Measurements from ENCODE around the gene OR2F1. TPM values are rescaled to one million over a fixed set of nuclear protein-coding genes. Genes with fewer than 3 reads are reported as not detected.

The OR2F1 gene, protein sequence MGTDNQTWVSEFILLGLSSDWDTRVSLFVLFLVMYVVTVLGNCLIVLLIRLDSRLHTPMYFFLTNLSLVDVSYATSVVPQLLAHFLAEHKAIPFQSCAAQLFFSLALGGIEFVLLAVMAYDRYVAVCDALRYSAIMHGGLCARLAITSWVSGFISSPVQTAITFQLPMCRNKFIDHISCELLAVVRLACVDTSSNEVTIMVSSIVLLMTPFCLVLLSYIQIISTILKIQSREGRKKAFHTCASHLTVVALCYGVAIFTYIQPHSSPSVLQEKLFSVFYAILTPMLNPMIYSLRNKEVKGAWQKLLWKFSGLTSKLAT
- not detected in 2 replicates for total RNA-seq (2014; rRNA removed; shearing (Covaris generic))

DNA sequence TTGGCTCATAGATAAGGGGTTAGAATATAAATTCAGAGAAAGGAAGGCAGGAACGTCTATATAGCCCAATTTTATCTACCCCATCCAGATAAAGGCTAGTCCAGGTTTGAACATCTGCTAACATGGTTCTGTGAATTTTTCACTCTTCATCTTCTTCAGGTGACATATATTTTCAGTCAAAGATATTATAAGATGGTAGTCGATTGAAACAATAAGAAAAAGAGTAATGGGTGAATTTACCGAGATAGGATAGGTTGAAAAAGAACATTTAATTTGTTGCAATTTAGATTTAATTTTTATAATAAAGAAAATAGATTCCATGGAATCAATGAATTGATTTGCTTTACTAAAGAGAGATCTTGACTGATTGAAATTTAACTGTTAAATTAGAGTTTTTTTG lies at the start of gene OR2F1:
OR2F1 (plus strand) TSS at position 301 of the 400 bp plus-strand sequence. CDS start 5,127 bp downstream, outside the sequence.
- DNase-seq = no peak
- no peak within 1 kb of the TSS for H3K4me3 ChIP-seq (ENCODE audit: insufficient read depth, low read depth, low read length)
- H3K36me3 ChIP-seq (replicated peaks; ENCODE audit: control insufficient read depth, insufficient read depth, low read length) = no peaks in the 10 kb centered on the region
- H3K27me3 ChIP-seq (ENCODE audit: control insufficient read depth, insufficient read depth, low read length) = no peaks in the 10 kb centered on the region

DNA sequence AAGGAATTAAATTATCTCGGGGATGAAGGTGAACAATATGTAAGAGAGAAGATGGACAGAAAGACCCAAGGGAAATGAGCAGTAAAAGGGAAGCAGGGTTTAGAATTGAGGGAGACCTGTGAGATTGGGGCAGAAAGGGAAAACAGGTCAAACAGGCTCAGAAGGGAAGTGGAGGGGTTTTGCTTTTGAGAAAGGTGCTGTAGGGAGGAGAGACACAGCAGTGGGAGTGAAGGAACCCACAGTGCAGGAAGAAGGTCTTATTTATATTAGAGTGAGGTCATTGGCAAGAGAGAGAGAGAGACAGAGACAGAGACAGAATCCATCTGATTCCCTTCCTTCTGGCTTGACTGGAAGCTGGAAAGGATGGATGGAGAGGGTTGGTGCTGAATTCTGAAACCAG lies 49.1 kb upstream of the OR2F1 start:
- Histone ChIP-seq H3K27me3 (ENCODE audit: control insufficient read depth, insufficient read depth, low read length) (no peaks in the 10 kb centered on the region), H3K4me3 (ENCODE audit: insufficient read depth, low read depth, low read length) (no peak overlapping the region), H3K36me3 (replicated peaks; ENCODE audit: control insufficient read depth, insufficient read depth, low read length) (no peaks in the 10 kb centered on the region)
- DNase-seq = no peak

DNA sequence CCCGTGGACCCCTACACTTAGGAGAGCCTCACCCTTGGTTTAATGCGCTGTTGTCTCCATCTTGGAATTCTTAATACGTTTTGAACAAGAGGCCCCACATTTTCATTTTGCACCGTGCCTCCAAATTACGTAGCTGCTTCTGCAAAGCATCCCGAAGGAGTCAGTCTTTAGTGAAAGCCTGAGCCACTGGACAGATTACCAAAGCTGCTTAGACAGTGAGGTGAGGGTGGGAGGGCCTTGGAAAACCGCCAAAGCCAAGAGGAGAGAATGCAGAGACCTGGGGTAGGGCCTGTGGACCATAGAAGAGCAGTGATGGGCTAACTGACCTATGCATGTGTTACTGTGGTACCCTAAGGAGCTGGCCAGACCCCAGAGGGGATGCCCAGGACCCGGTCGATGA lies 48.5 kb upstream of the OR2F1 start:
- Histone ChIP-seq H3K36me3 (replicated peaks; ENCODE audit: control insufficient read depth, insufficient read depth, low read length) (no peaks in the 10 kb centered on the region), H3K27me3 (ENCODE audit: control insufficient read depth, insufficient read depth, low read length) (no peaks in the 10 kb centered on the region), H3K4me3 (ENCODE audit: insufficient read depth, low read depth, low read length) (no peak overlapping the region)
- no peak for DNase-seq

DNA sequence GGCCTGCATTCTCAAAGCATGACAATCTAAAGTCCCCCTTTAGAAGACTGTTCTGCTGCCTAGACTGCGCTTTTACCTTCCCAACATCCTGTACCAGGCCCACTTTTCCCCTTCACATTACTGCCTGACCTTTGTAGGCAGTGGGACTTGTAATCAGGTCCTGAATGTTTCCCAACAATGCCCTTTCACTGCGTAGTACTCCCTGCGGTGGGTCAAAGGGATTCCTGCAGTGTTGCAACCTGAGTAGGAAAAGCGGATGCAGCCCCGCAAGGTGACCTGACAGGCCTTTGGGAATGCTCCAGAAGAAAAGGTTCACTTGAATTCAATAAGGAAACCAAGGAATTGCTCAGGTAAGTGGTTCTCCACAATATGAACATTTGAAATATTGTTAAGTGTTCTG lies 47.7 kb upstream of the OR2F1 start:
- Histone ChIP-seq H3K27me3 (ENCODE audit: control insufficient read depth, insufficient read depth, low read length) (no peaks in the 10 kb centered on the region), H3K36me3 (replicated peaks; ENCODE audit: control insufficient read depth, insufficient read depth, low read length) (no peaks in the 10 kb centered on the region), H3K4me3 (ENCODE audit: insufficient read depth, low read depth, low read length) (no peak overlapping the region)
- peak; percentile 63 for DNase-seq

DNA sequence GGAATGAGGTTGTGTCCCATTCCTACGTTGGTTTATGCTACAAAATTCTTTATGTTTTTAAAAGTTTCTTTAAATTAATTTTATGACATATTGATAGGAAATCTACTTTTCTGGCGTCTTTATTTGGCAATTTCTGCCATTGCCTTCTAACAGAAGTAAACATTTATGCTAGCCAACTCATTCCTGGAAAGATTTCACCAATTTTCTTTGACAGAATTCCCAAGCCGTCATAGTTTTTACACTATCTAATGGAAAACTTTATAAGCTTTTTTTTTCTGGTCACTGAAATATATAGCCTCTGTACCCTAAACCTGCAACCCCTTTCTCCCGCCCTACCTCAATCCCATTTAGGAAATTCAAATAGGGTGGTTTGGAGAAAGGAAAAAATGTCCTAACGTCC lies 46.5 kb upstream of the OR2F1 start:
- Histone ChIP-seq H3K27me3 (ENCODE audit: control insufficient read depth, insufficient read depth, low read length) (no peaks in the 10 kb centered on the region), H3K36me3 (replicated peaks; ENCODE audit: control insufficient read depth, insufficient read depth, low read length) (no peaks in the 10 kb centered on the region), H3K4me3 (ENCODE audit: insufficient read depth, low read depth, low read length) (no peak overlapping the region)
- DNase-seq = no peak

DNA sequence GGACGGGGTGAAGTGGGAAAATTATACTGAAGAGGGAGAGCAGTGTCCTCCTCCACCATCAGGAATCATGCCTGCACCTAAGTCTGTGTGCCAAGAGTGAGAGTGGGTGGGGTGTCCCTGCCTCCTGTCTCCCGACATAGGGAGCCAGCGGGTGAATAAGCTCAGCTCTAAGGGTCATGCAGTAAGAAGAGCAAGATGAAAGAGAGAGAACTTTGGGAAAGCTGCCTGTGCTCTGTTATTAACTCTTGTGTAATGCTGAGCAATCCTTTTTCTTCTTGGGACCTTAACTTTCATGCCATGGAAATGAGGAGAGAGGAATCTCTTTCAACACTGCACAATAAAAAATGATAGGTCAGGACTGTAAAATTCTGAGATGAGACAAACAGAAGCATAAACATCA lies 44.8 kb upstream of the OR2F1 start:
- Histone ChIP-seq H3K27me3 (ENCODE audit: control insufficient read depth, insufficient read depth, low read length) (no peaks in the 10 kb centered on the region), H3K36me3 (replicated peaks; ENCODE audit: control insufficient read depth, insufficient read depth, low read length) (no peaks in the 10 kb centered on the region), H3K4me3 (ENCODE audit: insufficient read depth, low read depth, low read length) (no peak overlapping the region)
- DNase-seq = no peak

DNA sequence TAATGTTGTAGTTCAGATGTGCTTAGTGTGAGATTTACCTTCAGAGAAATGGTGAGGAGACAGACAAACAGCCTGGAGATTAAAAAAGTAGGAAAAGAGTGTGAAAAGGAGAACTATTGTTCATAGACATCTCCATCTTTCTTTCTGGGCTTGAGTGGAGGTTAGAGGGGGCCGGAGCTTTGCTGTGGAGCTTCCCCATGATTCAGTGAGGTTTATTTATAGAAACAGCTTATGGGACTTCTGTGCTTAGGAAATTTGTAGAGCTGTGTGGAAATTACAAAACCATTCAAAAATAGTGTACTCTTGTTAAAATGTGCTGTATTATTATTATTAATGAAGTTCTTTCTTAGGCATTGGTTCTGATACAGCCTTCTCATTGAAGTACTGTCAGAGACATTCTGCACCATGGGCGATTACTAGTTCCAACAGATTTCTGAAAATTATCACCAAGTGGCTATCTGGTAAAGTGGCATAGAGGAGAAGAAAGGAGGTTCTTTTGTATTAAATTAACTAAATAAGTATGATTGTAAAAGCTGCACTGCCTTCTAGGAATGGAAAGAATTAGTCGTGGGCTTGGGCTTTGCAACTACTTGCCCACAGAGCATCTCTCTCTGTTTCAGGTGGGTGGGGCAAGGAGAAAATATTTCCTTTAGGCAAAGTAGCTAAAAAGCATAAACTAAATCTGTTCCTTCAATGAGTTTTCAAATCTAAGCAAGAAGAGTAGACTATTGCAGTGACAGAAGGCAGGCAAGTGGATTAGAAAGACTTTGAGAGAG lies 44.0 kb upstream of the OR2F1 start:
- Histone ChIP-seq H3K27me3 (ENCODE audit: control insufficient read depth, insufficient read depth, low read length) (no peaks in the 10 kb centered on the region), H3K36me3 (replicated peaks; ENCODE audit: control insufficient read depth, insufficient read depth, low read length) (no peaks in the 10 kb centered on the region), H3K4me3 (ENCODE audit: insufficient read depth, low read depth, low read length) (no peak overlapping the region)
- no peak for DNase-seq

DNA sequence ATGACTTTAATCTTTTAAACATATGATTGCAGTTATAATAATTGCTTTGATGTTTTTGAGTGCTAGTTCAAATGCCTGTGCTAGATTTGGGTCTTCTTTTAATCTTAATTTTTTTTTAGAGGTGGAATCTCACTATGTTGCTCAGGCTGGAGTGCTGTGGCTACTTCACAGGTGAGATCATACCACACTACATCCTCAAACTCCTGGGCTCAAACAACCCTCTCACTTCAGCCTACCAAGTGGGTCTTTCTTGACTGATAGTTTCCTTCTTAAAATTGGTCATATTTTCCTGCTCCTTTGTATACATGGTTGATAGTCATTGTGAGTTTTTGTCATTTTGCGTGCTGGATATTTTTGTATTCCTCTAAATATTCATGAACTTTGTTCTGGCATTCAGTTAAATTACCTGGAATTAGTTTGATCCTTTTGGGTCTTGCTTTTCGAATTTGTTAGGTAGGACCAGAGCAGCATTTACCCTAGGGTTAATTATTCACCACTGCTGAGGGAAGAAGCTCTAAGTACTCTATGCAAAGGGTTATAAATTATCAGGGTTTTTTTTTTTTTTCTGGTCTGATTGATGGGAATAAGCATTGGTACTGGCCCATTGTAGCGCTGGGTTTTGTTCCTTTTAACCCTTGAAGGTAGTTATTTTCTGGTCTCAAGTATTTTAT lies 40.6 kb upstream of the OR2F1 start:
- no peak for DNase-seq
- Histone ChIP-seq H3K36me3 (replicated peaks; ENCODE audit: control insufficient read depth, insufficient read depth, low read length) (no peaks in the 10 kb centered on the region), H3K27me3 (ENCODE audit: control insufficient read depth, insufficient read depth, low read length) (no peaks in the 10 kb centered on the region), H3K4me3 (ENCODE audit: insufficient read depth, low read depth, low read length) (no peak overlapping the region)

DNA sequence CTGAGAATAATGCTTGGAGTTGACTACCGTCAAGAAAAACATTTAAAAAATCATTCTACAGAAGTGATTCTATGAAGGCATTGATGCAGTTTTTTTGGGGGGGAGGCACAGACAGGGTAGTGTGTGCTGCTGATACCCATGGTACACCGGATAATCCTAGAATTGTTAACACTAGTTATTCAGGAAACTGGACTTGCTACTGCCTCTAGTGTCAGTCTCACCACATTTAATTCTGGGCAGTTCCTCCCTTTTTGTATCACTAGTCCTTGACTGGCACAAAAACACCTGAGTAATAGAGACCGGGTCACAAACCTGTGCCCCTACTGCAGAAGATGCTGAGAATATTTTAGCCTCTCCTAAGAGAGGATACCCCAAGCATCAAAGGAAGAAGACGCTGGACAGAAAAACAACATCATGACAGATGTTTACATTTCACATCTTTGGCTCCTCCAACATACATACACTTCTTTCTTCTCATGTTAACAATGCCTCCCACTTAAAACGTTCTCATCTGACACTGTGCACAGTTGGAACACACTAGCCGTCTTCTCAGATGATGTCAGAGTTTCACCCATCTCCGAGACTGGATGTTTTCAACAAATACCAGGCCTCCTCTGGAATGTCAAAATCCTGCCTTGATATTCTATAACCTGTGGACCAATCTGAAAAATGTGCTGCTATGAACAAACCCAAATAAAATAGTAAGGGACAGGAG lies 39.5 kb upstream of the OR2F1 start:
- Histone ChIP-seq H3K27me3 (ENCODE audit: control insufficient read depth, insufficient read depth, low read length) (no peaks in the 10 kb centered on the region), H3K4me3 (ENCODE audit: insufficient read depth, low read depth, low read length) (no peak overlapping the region), H3K36me3 (replicated peaks; ENCODE audit: control insufficient read depth, insufficient read depth, low read length) (no peaks in the 10 kb centered on the region)
- DNase-seq = no peak

DNA sequence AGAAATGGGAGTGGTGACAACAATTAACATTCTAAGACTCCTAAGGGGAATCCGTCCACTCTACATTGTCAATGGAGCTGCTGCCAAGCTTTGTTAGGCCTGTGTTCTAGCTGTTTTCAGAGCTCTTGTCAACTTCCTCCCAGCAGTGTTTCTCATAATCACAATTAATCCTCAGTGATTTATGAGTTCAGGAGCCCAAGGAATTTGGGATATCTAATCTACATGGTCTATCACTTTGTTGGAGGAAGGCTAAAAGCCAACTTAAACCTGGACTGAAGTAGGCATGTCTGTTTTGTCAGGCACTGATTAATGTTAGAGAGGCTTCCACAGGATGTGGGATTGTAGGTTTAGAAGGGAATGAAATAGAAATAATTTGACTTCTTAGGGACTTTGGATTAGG lies 29.8 kb upstream of the OR2F1 start:
- Histone ChIP-seq H3K4me3 (ENCODE audit: insufficient read depth, low read depth, low read length) (no peak overlapping the region), H3K27me3 (ENCODE audit: control insufficient read depth, insufficient read depth, low read length) (no peaks in the 10 kb centered on the region)
- no peak for DNase-seq

DNA sequence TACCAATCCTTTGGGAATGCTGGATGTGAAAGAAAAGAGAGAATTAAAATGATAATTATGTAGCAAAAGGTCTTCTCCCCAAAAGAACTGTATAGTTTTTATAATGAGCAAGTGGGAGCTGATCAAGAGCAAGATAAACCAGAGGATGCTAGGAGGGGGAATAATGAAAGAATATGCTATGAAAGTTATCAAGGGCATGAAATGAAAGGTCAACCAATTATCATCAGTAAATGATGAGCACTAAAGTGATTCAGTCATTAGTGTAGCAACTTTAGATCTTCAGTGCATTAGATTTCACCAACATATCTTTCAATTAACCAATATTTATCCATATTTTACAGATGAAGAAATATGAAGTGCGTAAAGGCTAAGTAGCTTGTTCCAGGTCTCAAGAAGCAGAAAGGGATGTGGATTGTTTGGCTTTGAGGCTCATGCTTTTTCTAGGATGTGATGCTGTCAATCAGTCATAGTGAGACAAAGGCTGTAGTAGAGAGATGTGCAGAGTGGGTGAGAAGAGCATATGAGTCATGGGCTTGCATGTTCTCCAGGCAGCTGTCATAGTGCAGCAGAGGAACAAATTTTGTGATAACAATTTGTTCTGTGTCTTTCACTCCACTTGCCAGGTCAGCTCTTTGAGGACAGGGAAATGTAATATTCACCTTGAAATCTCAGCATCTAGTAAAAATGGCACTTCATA lies 25.3 kb upstream of the OR2F1 start:
- H3K36me3 ChIP-seq (replicated peaks; ENCODE audit: control insufficient read depth, insufficient read depth, low read length) = no peaks in the 10 kb centered on the region
- H3K27me3 ChIP-seq (ENCODE audit: control insufficient read depth, insufficient read depth, low read length) = no peaks in the 10 kb centered on the region
- no peak overlapping the region for H3K4me3 ChIP-seq (ENCODE audit: insufficient read depth, low read depth, low read length)
- no peak for DNase-seq

More for the DNA sequence above, 29.8 kb upstream of the OR2F1 start:
- no peaks in the 10 kb centered on the region for H3K36me3 ChIP-seq (replicated peaks; ENCODE audit: control insufficient read depth, insufficient read depth, low read length)

DNA sequence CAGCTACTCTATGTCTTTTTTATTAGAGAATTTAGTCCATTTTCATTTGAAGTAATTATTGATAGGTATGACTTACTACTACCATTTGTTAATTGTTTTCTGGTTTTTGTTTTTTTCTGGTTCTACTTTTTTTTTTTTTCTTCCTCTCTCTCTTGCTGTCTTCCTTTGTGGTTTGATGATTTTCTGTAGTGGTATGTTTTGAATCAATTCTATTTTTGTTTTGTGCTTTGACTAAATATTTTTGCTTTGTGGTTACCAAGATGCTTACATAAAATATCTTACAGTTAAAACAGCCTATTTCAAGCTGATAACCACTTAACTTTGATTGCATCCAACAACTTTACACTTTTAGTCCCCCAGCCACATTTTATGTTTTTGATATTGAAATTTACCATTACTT lies 22.9 kb upstream of the OR2F1 start:
- H3K4me3 ChIP-seq (ENCODE audit: insufficient read depth, low read depth, low read length) = no peak overlapping the region
- no peaks in the 10 kb centered on the region for H3K36me3 ChIP-seq (replicated peaks; ENCODE audit: control insufficient read depth, insufficient read depth, low read length)
- no peak for DNase-seq
- no peaks in the 10 kb centered on the region for H3K27me3 ChIP-seq (ENCODE audit: control insufficient read depth, insufficient read depth, low read length)

DNA sequence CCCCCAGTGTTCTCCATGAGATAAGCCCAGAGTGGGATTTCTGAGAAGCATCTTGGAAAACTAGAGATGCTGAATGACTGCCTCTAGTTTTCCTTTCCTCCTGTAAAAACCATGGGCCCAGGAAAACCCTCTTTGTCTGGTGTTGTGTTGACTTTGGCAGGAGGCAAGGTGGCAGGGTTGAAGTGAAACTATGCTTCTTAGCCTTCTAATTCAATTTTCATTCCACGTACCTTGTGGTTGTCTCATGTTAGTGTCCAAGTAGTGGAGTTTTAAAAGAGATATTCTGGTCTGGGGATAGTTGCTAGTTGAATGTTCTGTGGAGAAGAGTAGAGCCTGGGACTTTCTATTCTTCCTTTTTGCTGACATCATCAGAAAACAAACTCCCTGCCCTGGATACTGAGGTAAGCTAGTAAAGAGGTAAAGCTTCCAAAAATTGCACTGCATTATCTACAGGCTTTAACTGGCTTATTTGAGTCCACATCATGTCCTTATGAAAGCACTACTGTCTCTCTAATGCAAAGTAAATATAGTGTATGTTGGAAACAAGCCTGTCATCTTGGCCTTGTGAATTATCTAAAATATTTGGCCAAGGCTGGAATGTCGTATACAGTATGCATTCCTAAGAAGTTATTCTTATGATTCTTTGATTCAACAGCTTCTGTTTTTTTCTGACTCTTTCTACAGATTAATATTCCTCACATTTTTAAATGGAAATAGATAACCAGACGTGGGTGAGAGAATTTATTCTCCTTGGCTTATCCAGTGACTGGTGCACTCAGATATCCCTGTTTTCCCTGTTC lies 19.9 kb upstream of the OR2F1 start, which contains the start of gene OR2F2:
OR2F2 (plus strand) TSS at position 708 of the 800 bp plus-strand sequence; CDS start at position 708, 0 bp downstream.
- no peaks in the 10 kb centered on the region for H3K36me3 ChIP-seq (replicated peaks; ENCODE audit: control insufficient read depth, insufficient read depth, low read length)
- no peak within 1 kb of the TSS for H3K4me3 ChIP-seq (ENCODE audit: insufficient read depth, low read depth, low read length)
- DNase-seq = no peak
- H3K27me3 ChIP-seq (ENCODE audit: control insufficient read depth, insufficient read depth, low read length) = no peaks in the 10 kb centered on the region

Data from H7 (cell line).